GM12878 (cell line): ENCODE results near the gene UFC1. TPM values are rescaled to one million over a fixed set of nuclear protein-coding genes. Genes with fewer than 3 reads are reported as not detected.
A peak's percentile ranks its signal among the peaks of the same experiment; 100 is the strongest.

Experiments
- ATF3 ChIP-seq: IDR thresholded peaks from 2 replicates; pipeline ENCODE4 v1.6.1; 2011; ENCODE audit warnings: low read depth, mild to moderate bottlenecking, low read length, moderate library complexity, borderline replicate concordance; ENCODE audit errors: extremely low read depth
- CHD1 ChIP-seq: IDR thresholded peaks from 2 replicates; pipeline ENCODE4 v1.6.1; 2012; ENCODE audit warnings: low read depth, low read length, improper control_type of control experiment
- CHD2 ChIP-seq: IDR thresholded peaks from 2 replicates; pipeline ENCODE4 v1.6.1; 2011; ENCODE audit warnings: low read depth, low read length, improper control_type of control experiment, borderline replicate concordance
- FOXM1 ChIP-seq: IDR thresholded peaks from 2 replicates; pipeline ENCODE4 v1.6.1; 2012; ENCODE audit warnings: low read depth, mild to moderate bottlenecking, inconsistent platforms, low read length, moderate library complexity
- IKZF1 ChIP-seq: fragments of 450-650 bp; conservative IDR thresholded peaks from 2 replicates; pipeline ENCODE4 v1.6.1; 2017; ENCODE audit warnings: antibody characterized with exemption, mild to moderate bottlenecking
- IRF5 ChIP-seq: fragments of 450-650 bp; IDR thresholded peaks from 2 replicates; pipeline ENCODE4 v1.6.1; 2017; ENCODE audit warnings: borderline replicate concordance
- JUND ChIP-seq: IDR thresholded peaks from 2 replicates; pipeline ENCODE4 v1.6.1; 2012; ENCODE audit warnings: low read depth, mild to moderate bottlenecking, low read length, improper control_type of control experiment, moderate library complexity
- NKRF ChIP-seq: fragments of 450-650 bp; conservative IDR thresholded peaks from 2 replicates; pipeline ENCODE4 v1.6.1; 2017; ENCODE audit warnings: mild to moderate bottlenecking, moderate library complexity
- PML ChIP-seq: IDR thresholded peaks from 2 replicates; pipeline ENCODE4 v1.6.1; 2012; ENCODE audit warnings: low read length, inconsistent platforms
- POLR2AphosphoS5 ChIP-seq: IDR thresholded peaks from 2 replicates; pipeline ENCODE4 v1.6.1; 2011; ENCODE audit warnings: mild to moderate bottlenecking, low read length, inconsistent platforms
- ZBTB40 ChIP-seq: fragments of 450-650 bp; IDR thresholded peaks from 2 replicates; pipeline ENCODE4 v1.6.1; 2016; ENCODE audit warnings: mild to moderate bottlenecking, moderate library complexity, borderline replicate concordance
- ZNF217 ChIP-seq: fragments of 450-650 bp; IDR thresholded peaks from 2 replicates; pipeline ENCODE4 v1.6.1; 2017; ENCODE audit warnings: antibody characterized with exemption, mild to moderate bottlenecking
- ZNF687 ChIP-seq: fragments of 450-650 bp; IDR thresholded peaks from 2 replicates; pipeline ENCODE4 v1.6.1; 2017; ENCODE audit warnings: mild to moderate bottlenecking, moderate library complexity
- polyA plus RNA-seq, 11 experiments: library from polyadenylated mRNA; depleted of rRNA in 4 of 11; unstranded in 6 of 11; stranded (reverse) in 5 of 11; fragments of >200 nt; fragmentation: Nextera tagmentation in 4 of 11; fragmentation: Illumina TruSeq in 1 of 11; extraction: Ambion mirVana in 4 of 11; extraction: Trizol in 1 of 11; gene quantifications; 1 replicate in 1 of 11; 2 replicates in 10 of 11; pipeline versions ENCODE4 v1.2.1 to v1.2.3, GENCODE V29; 2011 to 2016; ENCODE audit warnings: inconsistent platforms in 2 of 11, missing spikeins in 2 of 11, low read depth in 1 of 11
- total RNA-seq, 4 experiments: library from RNA; depleted of rRNA in 3 of 4; stranded (reverse); fragments of >200 nt in 3 of 4; fragmentation: Illumina TruSeq in 1 of 4; extraction: Trizol in 1 of 4; gene quantifications; 2 replicates each; pipeline versions ENCODE4 v1.2.1 to v1.2.3, GENCODE V29; 2013 to 2021

The UFC1 gene
- total and polyA plus RNA-seq, 10 of the 15 experiments (the other 5 are each of a cell fraction or from before 2014, with no cell fraction given): 95.9 to 239 (median 151) TPM

- TF ChIP-seq IKZF1 (peak; percentile 51), CHD2 (peak; percentile 98), FOXM1 (peak; percentile 11; the same call in 1 of the 2 replicates), NKRF (peak; percentile 83), ZNF687 (no peak), CHD1 (0 out of 2 replicates have a peak, but pooled peaks have one; percentile 39), POLR2AphosphoS5 (peak; percentile 88), JUND (0 out of 2 replicates have a peak, but pooled peaks have one; percentile 3), PML (peak; percentile 91), ZBTB40 (no peak; the same call in 1 of the 2 replicates), ATF3 (no peak), IRF5 (no peak), ZNF217 (no peak)
Measured at GRCh38 chr1:161165742-161166668, 12.2 kb downstream of the UFC1 start, which contains the start of gene PPOX (continued).
